Stimulated activated CD4-positive, alpha-beta T cell treated with anti-CD3 and anti-CD28 coated beads, Interleukin-1b, Interleukin-23, amount 100 ng/mL, for 48 hours (primary cell): ENCODE measurements around the gene BTBD19.
"Not testable (repeated sequence)": the region's sequence is repeated elsewhere in the genome, so short reads cannot be mapped to it uniquely, and the experiment has no call there.

Experiments
- DNase-seq: peaks from one replicate; pipeline ENCODE4 v3.0.0-alpha.2; 2020

The BTBD19 gene

DNA sequence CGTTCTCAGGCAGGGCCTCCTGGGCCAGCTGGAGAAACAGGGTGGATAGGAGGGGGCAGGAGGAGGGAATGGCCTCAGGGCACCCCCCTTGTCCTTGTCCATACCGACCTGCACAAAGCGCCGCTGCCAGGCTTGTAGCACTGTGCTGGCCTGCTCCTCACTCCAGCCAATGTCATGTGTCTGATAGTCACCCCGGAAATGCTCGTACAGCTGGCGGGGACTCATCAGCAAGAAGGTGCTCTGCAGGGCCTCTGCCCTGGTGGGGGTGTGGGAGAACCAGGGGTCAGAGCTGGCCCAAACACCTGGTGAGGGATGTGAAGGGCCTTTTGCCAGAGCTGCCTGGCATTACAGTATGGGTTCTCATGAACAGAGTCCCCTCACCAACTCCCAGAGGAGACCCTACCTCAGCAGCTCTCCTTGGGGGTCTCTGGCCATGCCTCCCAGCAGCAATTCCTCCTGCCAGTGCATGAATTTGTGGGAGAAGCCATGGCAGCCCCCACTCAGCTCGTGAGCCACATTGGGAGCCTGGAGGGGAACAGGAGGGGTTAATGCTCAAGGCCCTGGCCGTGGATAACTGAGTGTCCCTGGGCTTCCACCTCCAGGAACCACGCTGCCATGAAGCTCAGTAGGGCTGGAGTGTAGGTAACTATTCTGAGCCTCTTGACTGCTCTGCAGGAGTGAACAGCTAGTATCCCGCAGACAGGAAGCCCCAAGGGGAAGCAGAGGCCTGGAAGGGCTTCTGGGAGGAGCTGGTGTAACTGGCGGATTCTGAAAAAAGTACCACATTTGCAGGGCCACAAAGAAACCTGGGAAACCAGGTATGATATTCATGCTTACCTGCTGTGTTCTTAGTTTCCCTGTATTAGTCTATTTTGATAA lies 21.4 kb downstream of the BTBD19 start:
- no peak for DNase-seq

DNA sequence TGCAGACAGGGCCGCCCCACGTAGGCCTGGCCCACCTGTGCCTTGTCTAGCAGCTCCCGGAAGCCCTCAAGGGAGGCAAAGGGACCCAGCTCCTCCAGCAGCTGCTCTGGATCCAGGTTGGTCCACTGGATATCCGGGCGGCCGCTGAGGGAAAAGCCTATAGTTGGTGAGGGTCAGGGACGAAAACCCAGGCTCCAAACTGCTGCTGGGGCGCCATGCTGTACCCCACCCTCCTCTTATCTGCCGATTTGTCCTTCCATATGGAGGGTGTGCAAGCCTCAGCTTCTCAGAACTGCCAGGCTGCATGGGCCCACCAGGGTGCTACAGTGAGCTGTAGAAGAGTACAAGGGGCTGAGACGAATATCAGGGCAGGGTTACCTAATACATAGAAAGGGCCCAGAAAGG lies 22.6 kb downstream of the BTBD19 start:
- no peak for DNase-seq

GRCh38 chr1:44831516-44831915 lies 23.2 kb downstream of the BTBD19 start:
- DNase-seq: no peak

- no peak for DNase-seq
These were observed 23.9 kb downstream of the BTBD19 start for GRCh38 chr1:44832056-44832705.

DNA sequence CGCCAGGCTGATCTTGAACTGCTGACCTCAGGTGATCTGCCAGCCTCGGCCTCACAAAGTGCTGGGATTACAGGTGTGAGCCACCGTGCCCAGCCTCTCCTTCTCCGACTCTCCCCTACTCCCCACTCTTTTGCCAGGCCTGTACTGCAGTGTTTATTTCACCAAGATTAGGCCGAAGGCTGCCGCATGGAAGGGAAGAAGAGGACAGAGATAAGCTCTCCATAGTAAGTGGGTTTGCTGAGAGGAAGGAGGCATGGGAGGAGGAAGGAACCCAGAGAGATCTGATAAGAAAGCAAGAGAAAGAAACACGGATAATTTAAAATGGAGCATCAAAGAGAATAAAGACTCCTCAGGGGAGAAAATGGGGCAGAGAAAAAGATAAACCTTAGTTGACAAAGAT lies 26.0 kb downstream of the BTBD19 start:
- no peak for DNase-seq

- peak; percentile 88 for DNase-seq
These were observed 27.7 kb downstream of the BTBD19 start for GRCh38 chr1:44835738-44836675.

DNA sequence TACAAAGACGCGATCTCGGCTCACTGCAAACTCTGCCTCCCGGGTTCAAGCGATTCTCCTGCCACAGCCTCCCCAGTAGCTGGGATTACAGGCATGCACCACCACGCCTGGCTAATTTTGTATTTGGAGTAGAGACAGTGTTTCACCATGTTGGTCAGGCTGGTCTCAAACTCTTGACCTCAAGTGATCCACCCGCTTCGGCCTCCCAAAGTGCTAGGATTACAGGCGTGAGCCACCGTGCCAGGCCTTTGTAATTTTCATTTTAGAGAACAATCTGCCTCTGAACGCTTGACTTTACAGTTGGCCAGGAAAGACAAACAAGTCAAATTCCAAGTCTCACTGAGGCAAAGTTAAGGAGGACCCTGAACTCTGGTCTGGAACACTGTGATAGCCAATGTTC lies 30.0 kb downstream of the BTBD19 start:
- DNase-seq: not testable (repeated sequence)

DNA sequence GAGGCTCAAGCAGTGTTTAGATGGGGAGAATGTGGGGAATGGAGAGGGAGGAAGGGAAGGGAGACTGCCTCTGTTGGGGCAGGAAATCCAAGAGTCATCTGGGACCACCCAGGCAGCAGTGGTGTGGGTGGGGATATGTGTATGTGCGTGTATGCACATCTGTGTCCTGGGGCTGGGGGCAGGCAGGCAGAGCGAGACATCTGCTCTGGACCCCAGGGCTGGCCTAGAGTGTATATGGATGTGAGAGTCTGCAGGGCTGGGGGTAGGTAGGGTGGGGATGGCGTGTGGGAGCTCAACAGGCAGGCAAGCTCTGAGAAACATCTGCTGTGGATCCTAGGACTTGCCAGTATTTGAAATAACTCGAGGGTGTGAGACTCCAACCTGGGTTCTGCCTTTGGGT lies 31.3 kb downstream of the BTBD19 start:
- no peak for DNase-seq

- DNase-seq: no peak
These were observed 34.2 kb downstream of the BTBD19 start for GRCh38 chr1:44842486-44842861.

DNA sequence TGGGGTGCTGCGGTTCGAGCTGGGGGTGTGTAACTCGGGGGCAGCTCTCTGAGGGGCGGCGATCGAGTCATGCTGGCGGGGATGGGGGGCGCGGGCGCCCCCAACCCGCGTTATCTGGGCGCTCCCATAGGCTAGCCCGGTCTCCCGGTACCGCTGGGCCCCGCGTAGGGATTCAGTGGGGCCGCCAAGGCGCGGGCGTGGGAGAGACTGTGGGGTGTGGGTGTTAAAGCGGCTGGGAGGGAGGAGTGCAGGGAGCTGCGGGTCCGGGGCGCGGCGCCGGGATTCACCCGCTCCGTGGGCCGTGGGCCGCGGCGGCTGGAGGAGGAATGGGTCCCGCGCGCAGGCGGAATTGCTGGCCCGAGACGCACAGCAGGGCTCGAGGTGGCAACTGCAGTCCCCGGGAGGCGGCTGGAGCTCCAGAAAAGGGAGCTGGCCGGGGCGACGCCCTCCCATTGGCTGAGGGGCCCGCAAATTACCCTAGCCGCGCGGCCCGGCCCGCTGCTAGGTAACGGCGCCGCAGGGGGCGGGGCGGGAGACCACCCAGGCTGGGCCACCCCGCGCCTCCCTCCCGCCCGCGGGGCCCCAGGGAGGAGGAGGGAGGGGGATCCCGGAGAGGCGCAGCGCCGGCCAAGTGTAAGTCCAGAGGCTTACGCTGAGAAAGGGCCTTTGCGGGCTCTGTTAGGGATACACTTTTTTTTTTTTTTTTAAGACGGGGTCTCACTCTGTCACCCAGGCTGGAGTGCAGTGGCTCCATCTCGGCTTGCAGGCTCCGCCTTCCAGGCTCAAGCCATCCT lies 34.7 kb downstream of the BTBD19 start, which contains the start of gene PTCH2:
PTCH2 (minus strand) TSS at position 392 of the 794 bp plus-strand sequence; CDS start at position 71, 321 bp downstream.
- DNase-seq: no peak

GRCh38 chr1:44846985-44847384 lies 38.7 kb downstream of the BTBD19 start:
- no peak for DNase-seq

GRCh38 chr1:44847845-44848244 lies 39.5 kb downstream of the BTBD19 start:
- no peak for DNase-seq

GRCh38 chr1:44848456-44849181 lies 40.3 kb downstream of the BTBD19 start:
- no peak for DNase-seq

DNA sequence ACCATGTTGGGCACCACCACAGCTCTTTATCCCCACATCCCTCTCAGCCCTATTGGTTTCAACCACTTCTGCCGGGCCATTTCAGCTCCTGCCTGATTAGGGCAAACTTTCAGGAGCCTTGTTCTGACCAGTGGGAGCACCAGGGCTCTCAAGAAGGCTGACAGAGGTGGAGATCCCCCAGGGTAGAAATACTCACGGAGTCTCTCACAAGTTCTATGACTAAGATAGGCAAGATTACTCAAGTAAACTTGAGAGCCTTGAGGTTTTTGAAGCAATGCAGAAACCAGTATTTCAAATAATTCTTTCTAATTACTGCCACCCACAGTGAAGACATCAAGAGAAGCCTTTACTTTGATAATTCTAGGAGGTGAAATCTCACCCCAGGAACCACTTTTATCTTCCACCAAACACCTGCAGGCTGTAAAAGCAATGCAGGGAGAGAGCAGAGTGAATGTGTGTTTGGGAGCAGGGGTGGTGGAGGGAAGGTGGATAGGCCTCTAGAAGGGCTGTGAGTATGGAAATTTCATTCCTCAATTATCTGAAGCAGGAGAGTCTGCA lies 41.3 kb downstream of the BTBD19 start:
- DNase-seq: peak; percentile 14

DNA sequence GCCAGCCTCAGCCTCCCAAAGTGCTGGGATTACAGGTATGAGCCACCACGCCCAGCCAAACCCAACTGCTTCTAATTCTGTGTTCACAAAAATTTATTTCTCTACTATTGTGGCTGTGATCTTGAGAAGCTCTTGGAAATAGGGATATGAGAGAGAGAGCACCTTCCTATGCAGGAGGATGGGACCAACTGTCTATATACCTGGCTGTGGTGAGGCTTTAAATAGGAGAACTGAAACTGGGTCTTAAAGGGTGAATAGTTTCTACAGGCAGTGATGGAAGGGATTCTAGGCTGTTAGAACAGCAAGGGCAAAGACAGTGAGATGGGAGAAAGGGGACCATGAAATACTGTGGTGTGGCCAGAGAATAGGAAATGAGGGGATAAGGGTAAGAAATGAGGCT lies 43.0 kb downstream of the BTBD19 start:
- DNase-seq: no peak

- DNase-seq: no peak
These were observed 44.9 kb downstream of the BTBD19 start for GRCh38 chr1:44853201-44853600.

DNA sequence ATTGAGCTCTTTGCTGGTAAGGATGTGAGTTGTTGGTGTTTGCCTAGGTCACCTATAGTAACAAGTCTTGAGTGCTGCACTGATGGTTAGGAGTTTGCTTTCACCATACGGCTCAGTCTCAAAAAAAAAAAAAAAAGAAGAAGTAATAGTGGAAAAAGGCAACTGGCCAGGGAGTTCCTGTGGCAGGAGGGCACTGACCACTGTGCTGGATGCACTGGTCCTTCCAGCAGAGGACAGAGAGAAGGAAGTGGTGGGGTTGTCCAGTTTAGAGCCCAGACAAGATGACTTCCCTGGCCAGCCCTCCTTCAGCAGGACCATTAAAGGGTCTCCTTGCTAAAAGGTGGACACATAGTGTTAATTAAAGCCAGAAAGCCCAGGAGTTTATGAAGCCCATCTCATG lies 46.6 kb downstream of the BTBD19 start:
- no peak for DNase-seq

- DNase-seq: no peak
These were observed 47.4 kb downstream of the BTBD19 start for GRCh38 chr1:44855742-44856141.

- DNase-seq: no peak
These were observed 49.1 kb downstream of the BTBD19 start for GRCh38 chr1:44857446-44857845.

GRCh38 chr1:44860331-44860730 lies 52.0 kb downstream of the BTBD19 start:
- no peak for DNase-seq

- no peak for DNase-seq
These were observed 52.6 kb downstream of the BTBD19 start for GRCh38 chr1:44860891-44861425.
